T-helper 17 cell (primary cell): ENCODE measurements around the gene GFY. TPM values are rescaled to one million over a fixed set of nuclear protein-coding genes. Genes with fewer than 3 reads are reported as not detected.

ENCODE experiments used
- ATAC-seq: fragments of 150-1000 bp; cut with Tn5 transposase; 2 replicates; pipeline ENCODE4 v1.10.0; 2021; ENCODE audit warnings: mild to moderate bottlenecking, moderate library complexity
- DNase-seq, 3 donors: peaks; one replicate each; pipeline versions ENCODE4 v3.0.0 to v3.0.0-alpha.2; 2020 to 2021
- H3K9me3 ChIP-seq: one replicate; pipeline ENCODE4 v1.7.0; 2013; ENCODE audit warnings: low read length, mild to moderate bottlenecking; ENCODE audit not compliant: control insufficient read depth, poor library complexity, severe bottlenecking
- H3K27ac Mint-ChIP-seq: one replicate; pipeline ENCODE4 v1.8.0; 2022; ENCODE audit warnings: mild to moderate bottlenecking, moderate library complexity, mixed read lengths
- H3K27me3 Mint-ChIP-seq: one replicate; pipeline ENCODE4 v1.8.0; 2022; ENCODE audit warnings: mixed read lengths
- H3K36me3 Mint-ChIP-seq: one replicate; pipeline ENCODE4 v1.8.0; 2022; ENCODE audit warnings: low read depth, mixed read lengths
- H3K4me1 Mint-ChIP-seq: one replicate; pipeline ENCODE4 v1.8.0; 2022; ENCODE audit warnings: mild to moderate bottlenecking, mixed read lengths
- H3K4me3 Mint-ChIP-seq: one replicate; pipeline ENCODE4 v1.8.0; 2022; ENCODE audit warnings: mild to moderate bottlenecking, moderate library complexity, mixed read lengths
- total RNA-seq, 4 donors: library from RNA in 2 of 4; stranded (reverse) in 2 of 4; gene quantifications; one replicate each; pipeline ENCODE4 v1.2.3 and lab custom pipeline; 2022 to 2026

GFY gene
- total RNA-seq, 2 donors from 2014 or later = not detected

DNA sequence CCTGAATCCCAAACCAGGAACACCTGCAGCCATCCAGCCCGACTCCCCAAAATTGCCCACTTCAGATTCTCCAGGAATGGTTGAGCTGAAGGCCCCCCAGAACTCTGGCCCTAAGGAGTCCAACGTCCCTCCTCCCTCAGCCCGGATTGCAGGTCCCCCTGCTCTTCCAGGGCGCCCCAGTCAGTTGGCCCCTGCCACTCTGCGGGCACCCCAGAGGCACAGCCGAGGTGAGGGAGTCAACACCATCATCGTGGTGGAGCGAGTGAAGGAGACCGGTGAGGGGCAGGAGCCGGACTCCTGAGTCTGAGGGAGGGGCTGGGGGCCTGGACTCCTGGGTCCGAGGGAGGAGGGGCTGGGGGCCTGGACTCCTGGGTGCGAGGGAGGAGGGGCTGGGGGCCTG lies 2.2 kb downstream of the GFY start:
- ATAC-seq (no peak), DNase-seq (no peak)
- Mint-ChIP-seq H3K27me3 (peaks cover 88% of the 10 kb centered on the region), H3K4me1 (peaks cover 61% of the 10 kb centered on the region), H3K27ac (no peak overlapping the region), H3K4me3 (no peak overlapping the region), H3K36me3 (peaks cover 22% of the 10 kb centered on the region)
- no peaks in the 10 kb centered on the region for H3K9me3 ChIP-seq

DNA sequence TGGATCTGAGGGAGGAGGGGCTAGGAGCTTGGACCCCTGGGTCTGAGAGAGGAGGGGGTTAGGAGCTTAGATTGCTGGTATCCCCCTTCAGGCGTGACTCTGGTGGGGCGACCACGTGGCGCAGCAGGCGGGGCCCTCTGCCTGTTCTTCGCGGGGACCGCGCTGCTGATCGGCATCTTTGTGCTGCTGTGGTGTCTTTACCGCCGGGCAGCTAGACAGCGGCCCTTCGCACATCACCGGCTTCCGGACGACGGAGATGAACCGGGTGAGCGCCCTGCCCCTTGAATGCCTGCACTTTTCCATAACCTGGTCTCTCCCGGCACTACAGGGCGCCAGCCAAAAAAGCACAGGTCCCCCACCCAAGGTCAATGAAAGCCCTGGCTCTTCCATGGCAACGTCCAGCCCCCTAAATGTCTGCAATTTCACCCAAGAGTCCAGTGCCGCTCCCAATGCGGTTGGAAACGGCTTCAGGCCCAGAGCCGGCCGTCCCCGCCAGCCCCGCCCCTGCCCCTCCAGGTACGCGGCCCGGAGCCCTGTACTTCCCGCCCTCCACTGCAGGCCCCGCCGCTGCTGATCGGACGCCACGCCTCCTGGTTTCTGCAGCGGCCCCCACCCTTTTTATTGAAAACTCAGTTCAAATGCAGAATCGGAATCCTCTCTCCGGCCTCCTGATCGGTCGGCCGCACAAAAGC lies 2.8 kb downstream of the GFY start:
- Mint-ChIP-seq H3K27ac (no peak overlapping the region), H3K27me3 (peaks cover 85% of the 10 kb centered on the region), H3K4me1 (peaks cover 59% of the 10 kb centered on the region), H3K36me3 (peaks cover 22% of the 10 kb centered on the region), H3K4me3 (peak overlapping the region; percentile 75)
- DNase-seq = peak in 2 of 3 donors; percentile 25 to 40
- peak; percentile 39 for ATAC-seq
- H3K9me3 ChIP-seq = no peaks in the 10 kb centered on the region

DNA sequence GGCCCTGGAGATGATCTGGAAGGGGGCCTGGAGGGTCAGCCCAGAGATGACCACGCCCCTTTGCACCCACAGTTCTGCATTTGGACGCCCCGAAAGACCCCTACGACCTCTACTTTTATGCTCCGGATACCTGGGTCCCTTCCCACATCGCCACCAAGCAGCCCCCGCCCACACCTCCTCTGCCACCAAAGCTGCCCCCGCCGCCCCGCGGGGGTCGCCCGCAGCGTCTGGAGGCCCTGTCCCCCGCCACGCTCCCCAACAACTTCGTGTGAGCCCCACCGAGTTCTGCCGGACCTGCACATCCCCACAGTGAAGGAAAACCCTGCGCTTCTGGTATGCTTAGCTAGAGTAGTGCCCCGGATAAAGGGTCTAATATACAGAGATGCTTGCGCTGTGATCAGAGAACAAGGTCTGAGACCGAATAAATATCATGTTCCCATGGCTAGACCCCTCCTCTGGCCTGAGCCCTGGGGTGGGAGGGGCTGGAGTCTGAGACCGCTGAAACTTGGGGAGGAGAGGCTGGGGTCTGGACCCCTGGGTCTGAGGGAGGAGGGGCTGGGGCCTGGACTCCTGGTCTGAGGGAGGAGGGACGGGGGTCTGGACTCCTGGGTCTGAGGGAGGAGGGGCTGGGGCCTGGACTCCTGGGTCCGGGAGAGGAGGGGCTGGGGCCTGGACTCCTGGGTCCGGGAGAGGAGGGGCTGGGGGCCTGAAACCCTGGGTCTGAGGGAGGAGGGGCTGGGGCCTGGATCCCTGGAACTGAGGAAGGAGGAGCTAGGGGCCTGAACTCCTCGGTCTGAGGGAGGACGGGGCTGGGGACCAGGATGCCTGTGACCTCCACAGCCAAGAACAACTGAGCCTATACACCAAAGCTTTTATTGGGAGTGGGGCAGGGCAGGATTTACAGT lies 3.6 kb downstream of the GFY start:
- no peak overlapping the region for H3K27ac Mint-ChIP-seq
- peaks cover 85% of the 10 kb centered on the region for H3K27me3 Mint-ChIP-seq
- H3K4me3 Mint-ChIP-seq = peak overlapping the region; percentile 25
- H3K9me3 ChIP-seq = no peaks in the 10 kb centered on the region
- peaks cover 18% of the 10 kb centered on the region for H3K36me3 Mint-ChIP-seq
- DNase-seq (no peak), ATAC-seq (no peak)
- H3K4me1 Mint-ChIP-seq = peaks cover 58% of the 10 kb centered on the region

DNA sequence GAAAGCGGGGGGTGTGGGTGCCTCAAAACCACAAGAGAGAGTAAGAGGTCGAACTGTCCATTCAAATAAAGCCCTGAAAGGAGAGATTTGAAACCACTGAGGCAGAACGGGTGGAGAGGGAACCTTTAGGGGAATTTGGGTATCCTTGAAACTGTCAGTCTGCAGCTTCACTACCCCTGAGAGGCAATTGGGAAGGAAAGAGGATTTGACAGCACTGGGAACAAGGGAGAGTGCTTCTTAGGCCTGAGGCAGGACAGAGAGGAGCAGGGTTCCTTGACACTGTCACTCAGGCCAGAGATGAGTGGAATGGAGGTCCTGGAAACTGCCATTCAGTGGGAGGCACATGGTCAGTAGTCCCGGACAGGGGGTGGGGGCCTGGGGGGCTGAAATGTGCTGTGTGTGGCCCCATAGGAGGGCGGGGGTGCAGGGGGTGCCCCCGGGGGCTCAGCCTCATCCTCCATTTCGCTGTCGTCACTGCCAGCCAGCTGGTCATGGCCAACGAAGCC lies 5.0 kb downstream of the GFY start:
- no peak for ATAC-seq
- peaks cover 50% of the 10 kb centered on the region for H3K4me1 Mint-ChIP-seq
- no peak for DNase-seq
- no peak overlapping the region for H3K27ac Mint-ChIP-seq
- H3K36me3 Mint-ChIP-seq = peaks cover 15% of the 10 kb centered on the region
- H3K27me3 Mint-ChIP-seq = peaks cover 82% of the 10 kb centered on the region
- no peaks in the 10 kb centered on the region for H3K9me3 ChIP-seq
- no peak overlapping the region for H3K4me3 Mint-ChIP-seq

DNA sequence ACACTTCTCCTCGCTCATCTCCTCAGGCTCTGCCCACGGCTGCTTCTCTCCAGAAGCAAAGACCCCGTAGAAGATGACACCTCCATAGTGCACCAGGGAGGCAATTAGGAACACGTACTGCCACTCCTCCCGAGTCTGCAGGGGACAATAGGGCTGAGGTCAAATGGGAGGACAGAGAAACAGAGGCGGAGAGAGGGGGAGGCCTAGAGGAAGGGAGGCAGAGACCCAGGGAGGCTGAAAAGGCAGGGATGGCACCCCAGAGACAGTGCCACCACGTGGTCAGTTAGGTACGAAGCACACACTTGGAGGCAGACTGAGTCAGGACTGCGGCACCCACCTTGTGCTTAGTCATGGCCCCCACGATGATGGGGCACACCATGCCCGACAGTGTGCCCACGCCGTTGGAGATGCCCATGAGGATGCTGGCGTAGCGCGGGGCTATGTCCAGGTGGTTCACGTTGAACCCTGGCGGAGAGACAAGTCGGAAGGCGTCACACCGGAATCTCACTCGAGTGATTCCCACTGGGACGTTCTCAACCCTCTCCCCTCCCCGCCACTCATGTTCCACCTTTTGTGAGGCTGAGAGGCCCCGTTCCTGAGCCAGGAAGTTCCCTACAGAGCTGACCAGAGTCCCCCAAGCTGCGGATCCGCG lies 5.6 kb downstream of the GFY start:
- no peaks in the 10 kb centered on the region for H3K9me3 ChIP-seq
- no peak for DNase-seq
- Mint-ChIP-seq H3K27me3 (peaks cover 82% of the 10 kb centered on the region), H3K27ac (no peak overlapping the region), H3K36me3 (peaks cover 19% of the 10 kb centered on the region), H3K4me1 (peaks cover 49% of the 10 kb centered on the region), H3K4me3 (peak overlapping the region; percentile 0)
- ATAC-seq = no peak

DNA sequence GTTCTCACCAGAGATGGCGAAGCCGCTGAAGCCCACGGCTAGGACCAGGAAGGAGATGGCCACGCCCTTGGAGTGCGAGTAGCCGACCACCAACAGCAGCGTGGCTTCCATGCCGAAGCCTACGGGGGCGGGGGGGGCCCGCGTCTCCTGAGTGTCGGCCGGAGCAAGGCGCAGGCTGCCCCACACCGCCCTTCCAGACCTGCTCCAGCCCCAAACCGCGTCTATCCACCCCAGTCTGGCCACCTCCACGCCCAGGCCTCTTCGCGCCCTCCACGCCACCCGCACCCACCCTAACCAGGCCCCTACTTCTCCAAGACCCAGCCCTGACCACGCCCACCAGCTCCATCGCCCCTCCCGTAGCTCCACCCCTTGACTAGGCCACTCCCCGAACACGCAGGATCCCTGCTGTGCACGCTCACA lies 6.2 kb downstream of the GFY start:
- H3K9me3 ChIP-seq = no peaks in the 10 kb centered on the region
- no peak for ATAC-seq
- H3K27ac Mint-ChIP-seq = no peak overlapping the region

DNA sequence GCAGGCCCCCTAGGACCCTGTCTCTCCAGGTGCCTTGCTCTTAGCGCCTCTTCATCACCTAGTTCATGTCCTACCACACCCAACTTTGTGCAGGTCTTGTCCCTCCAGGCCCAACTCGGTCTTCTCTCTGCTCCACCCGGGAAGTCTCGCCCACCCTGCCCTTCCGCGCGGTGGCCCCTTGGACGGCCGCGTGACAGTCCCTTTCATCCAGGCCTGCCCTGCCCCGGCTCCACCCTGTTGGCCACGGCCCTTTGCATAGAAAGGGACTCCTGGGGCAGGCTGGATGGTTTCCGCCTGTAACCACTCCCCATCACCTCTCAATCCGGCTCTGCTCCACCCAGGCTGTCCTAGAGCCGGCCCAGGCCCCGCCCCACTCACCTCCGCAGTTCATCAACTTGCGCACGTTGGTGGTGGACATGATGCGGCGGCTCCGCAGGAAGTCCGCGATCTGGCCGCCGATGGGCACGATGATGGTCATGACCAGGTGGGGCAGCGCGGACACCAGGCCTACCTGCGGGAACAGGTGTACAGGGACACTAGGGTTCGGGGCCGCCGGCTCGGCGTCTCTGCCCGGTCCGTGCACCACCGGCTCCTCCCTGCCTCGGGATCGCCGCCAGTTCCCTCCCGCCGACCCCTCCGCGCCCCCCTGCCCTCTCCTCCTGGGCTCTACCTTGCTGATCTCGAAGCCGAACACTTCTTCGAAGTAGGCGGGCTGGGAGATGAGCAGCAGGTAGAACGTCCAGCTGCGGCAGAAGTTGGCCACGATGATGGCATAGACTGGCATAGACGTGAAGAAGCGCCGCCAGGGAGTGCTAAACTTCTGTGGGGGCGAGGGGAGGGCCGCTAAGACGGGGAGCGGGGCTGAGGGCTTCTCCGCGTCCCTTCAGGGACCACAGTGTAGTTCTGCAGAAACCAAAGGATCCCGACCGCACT lies 7.2 kb downstream of the GFY start:
- Mint-ChIP-seq H3K4me1 (peaks cover 43% of the 10 kb centered on the region), H3K36me3 (peaks cover 13% of the 10 kb centered on the region), H3K4me3 (peak overlapping the region; percentile 66), H3K27me3 (peaks cover 82% of the 10 kb centered on the region), H3K27ac (peak overlapping the region; percentile 39)
- DNase-seq (peak in 1 of 3 donors; percentile 32), ATAC-seq (peak; percentile 72)
- no peaks in the 10 kb centered on the region for H3K9me3 ChIP-seq

More for the DNA sequence above, 6.2 kb downstream of the GFY start:
- H3K27me3 Mint-ChIP-seq = peaks cover 82% of the 10 kb centered on the region
- peaks cover 19% of the 10 kb centered on the region for H3K36me3 Mint-ChIP-seq
- no peak for DNase-seq
- peaks cover 49% of the 10 kb centered on the region for H3K4me1 Mint-ChIP-seq
- H3K4me3 Mint-ChIP-seq = no peak overlapping the region

DNA sequence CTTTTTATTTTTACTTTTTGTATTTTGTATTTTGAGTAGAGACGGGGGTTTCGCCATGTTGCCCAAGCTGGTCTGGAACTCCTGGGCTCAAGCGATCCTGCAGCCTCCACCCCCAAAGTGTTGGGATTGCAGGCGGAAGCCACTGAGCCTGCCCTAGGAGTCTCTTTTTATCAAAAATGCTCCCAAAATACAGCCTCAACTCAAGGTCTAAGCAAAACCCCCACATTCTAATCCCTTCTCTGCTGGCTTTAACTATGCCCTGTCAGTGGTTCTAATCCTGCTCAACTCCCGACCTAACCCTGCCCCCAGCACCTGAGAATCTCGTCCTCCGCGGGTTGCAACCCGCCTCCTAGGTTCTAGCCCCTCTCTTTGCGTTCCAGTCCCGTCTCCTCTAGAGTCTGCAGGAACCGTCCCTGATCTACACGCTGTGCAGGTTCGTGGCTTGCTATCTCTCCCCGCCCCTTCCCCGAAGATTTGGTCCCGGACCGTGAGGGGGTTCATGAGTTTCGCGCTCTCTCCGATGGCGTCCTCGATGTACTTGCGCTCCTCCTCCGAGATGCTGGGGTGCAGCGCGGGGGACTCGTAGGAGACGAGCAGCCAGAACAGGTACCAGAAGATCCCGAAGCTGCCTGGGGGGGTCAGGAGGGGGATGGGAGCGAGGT lies 8.2 kb downstream of the GFY start:
- Mint-ChIP-seq H3K36me3 (peaks cover 17% of the 10 kb centered on the region), H3K4me1 (peaks cover 43% of the 10 kb centered on the region), H3K27me3 (peaks cover 82% of the 10 kb centered on the region), H3K4me3 (peak overlapping the region; percentile 28), H3K27ac (peak overlapping the region; percentile 39)
- ATAC-seq = no peak
- H3K9me3 ChIP-seq = no peaks in the 10 kb centered on the region
- no peak for DNase-seq

DNA sequence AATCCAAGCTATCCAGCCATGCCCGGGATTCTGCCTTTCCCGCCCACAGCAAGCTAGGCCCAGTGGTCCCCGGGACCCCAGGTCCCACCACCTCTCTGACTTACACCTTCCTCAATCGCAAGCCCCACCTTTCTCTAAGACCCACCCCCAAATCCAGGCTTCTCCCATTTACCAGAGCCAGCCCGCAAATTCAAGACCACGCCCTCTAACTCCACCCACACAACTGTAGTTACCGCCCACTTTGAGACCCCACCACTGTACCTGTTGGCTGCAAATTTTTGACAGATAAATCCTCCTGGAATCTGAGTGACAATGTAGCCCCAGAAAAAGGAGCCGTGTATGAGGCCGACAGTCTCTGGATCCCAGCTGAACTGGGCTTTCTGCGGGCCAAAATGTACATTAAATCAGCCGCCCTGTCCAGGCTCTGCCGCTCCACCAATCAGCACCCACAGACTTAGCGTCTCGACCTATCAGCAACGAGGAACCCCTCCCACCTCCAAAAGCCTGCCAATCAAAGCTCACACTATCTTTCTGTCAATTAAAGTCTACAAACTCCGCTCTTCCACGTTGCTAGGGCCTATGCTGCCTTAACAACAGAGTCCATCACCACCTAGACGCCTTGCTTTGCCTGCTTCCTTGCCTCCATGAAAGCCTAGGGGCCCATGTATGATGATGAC lies 9.9 kb downstream of the GFY start:
- DNase-seq = no peak
- Mint-ChIP-seq H3K4me1 (peaks cover 37% of the 10 kb centered on the region), H3K36me3 (peaks cover 16% of the 10 kb centered on the region), H3K27me3 (peaks cover 84% of the 10 kb centered on the region), H3K27ac (no peak overlapping the region), H3K4me3 (no peak overlapping the region)
- no peaks in the 10 kb centered on the region for H3K9me3 ChIP-seq
- ATAC-seq = no peak

DNA sequence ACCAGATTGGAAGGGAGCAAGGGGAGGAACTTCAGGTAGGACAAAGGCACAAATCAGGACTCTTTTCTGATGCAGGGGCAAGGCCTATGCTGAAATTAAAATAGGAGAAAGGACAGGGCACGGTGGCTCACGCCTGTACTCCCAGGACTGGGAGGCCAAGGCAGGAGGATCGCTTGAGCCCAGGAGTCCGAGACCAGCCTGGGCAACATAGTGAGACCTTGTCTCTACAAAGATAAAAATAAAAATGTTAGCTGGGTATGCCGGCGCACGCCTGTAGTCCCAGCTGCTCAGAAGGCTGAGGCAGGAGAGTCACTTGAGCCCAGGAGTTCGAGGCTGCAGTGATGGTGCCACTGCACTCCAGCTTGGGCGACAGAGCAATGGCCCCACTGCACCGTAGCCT lies 10.5 kb downstream of the GFY start:
- no peaks in the 10 kb centered on the region for H3K9me3 ChIP-seq
- H3K4me3 Mint-ChIP-seq = peak overlapping the region; percentile 16
- ATAC-seq (no peak), DNase-seq (no peak)
- H3K36me3 Mint-ChIP-seq = peaks cover 16% of the 10 kb centered on the region
- peaks cover 37% of the 10 kb centered on the region for H3K4me1 Mint-ChIP-seq
- H3K27ac Mint-ChIP-seq = peak overlapping the region; percentile 2
- H3K27me3 Mint-ChIP-seq = peaks cover 84% of the 10 kb centered on the region

DNA sequence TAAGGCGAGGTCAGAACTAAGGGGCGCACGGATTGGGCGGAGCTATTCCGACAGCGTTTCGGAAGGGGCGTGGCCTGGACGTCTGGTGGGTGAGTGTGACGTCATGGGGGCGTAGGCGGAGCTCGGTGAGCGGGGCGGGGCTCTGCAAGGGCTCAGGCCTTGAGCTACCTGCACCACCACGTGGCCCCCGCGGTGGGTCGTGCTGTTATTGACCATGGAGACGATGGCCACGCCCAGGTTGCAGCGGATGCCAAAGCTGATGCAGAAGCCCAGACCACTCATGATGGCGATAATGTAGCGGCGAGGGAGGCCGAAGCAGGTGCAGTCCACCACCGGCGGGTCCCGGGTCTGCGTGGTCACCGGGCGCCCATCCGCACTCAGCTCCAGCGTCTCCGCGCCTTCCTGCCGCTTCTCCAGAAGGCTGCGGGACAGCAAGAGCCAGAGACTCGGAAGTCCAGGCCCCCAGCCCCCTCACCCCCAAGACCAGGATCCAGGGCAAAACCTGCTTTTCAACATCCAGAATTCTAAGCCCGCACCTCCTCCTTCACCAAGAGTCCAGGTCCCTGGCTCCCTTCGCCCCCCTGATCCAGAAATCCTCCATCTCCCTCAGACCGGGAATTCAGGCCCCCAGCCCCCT lies 11.3 kb downstream of the GFY start:
- Mint-ChIP-seq H3K4me1 (peaks cover 39% of the 10 kb centered on the region), H3K36me3 (peaks cover 16% of the 10 kb centered on the region), H3K27me3 (peaks cover 84% of the 10 kb centered on the region), H3K4me3 (peak overlapping the region; percentile 44), H3K27ac (peak overlapping the region; percentile 2)
- ATAC-seq (peak; percentile 51), DNase-seq (peak; percentile 31 to 48 (median 39))
- no peaks in the 10 kb centered on the region for H3K9me3 ChIP-seq
